Activated T-cell treated with anti-CD3 and anti-CD28 coated beads for 4 hours (primary cell): ENCODE measurements around the gene BTBD3.

Source experiments
- DNase-seq: peaks from one replicate; pipeline ENCODE4 v3.0.0-alpha.2; 2020

Gene BTBD3

GRCh38 chr20:11918391-11918845, 725 bp downstream of the BTBD3 start:
- DNase-seq: no peak

GRCh38 chr20:11918981-11919380, 1.3 kb downstream of the BTBD3 start:
- no peak for DNase-seq

GRCh38 chr20:11919581-11919980, 1.9 kb downstream of the BTBD3 start:
- DNase-seq: no peak

DNA sequence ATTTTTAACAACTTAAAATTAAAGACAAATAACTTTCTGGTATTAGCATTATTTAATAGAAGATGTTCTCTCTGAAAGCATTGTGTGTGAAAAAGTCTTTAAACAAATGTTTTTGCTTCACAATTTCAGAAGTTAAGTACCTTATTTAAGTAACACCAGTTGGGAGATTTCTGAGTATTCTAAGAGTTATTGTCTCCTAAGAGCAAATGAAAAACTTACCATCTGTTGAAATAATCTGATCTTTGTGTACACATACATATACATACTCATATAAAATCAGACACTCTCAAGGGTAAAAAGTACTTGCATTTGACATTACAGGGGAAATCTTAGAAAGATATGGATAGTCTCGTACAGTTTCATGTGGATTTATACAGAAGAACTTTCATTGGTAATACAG, 2.4 kb downstream of the BTBD3 start:
- DNase-seq: no peak

GRCh38 chr20:11921321-11921720, 3.6 kb downstream of the BTBD3 start:
- DNase-seq: no peak

DNA sequence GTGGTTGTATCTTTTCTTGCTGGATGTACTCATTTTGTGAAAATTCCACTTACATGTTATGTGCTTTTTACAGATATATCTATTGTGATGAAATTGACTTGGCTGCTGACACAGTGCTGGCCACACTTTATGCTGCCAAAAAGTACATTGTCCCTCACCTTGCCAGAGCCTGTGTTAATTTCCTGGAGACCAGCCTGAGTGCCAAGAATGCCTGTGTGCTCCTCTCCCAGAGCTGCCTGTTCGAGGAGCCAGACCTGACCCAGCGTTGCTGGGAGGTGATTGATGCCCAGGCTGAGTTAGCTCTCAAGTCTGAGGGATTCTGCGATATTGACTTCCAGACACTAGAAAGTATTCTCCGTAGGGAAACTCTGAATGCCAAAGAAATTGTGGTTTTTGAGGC, 4.9 kb downstream of the BTBD3 start:
- no peak for DNase-seq

DNA sequence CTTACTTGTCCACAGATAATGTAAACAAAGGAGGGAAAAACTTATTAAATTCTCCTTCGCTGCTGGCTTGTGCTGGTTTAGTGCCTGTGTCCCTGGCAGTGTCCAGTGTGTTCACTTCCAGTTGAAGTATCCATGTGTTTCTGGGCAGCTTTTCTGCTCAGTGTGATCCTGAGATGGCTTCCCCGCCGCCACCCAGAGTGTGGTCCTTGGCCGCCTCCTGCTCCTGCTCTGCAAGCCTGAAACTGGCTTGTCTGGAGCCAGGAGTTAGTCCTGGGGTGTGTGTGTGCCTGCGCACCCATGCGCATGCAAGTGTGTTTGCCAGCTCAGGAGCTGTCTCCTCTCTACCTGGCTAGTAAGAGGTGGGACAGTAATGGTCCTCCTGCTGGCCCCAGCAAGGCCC, 7.2 kb downstream of the BTBD3 start:
- DNase-seq: no peak

DNA sequence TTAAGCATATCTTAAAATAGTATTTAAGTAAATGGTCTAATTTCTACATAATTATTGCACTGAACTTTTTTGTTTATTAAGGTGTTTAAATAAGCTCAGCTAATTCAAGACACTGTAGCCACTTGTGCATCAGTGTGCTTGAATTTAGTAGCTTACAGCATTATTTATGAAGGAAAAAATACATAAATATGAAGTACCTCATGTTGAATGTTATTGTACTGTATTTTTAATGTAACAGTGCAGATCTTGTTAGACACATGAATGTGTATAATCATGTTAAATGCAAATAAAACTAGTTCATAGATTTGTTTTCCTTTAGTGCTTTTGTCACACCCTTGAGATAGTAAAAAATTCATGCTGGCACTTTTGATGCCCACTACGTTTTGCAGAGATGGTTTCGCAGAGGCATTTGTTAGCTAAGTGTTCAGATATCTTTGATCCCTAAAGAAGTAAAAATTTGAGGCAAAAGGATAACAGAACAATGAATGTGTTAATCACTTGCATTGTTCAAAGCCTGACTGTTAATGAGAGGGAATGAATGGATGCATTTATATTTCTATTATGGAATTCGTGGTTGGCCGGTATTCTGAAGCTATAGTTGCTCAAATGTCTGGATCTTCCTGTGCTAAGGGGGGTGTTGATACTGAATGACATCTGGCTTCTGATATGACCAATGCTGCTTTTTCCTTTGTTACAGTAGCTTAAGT, 8.8 kb downstream of the BTBD3 start:
- DNase-seq: no peak

- DNase-seq: no peak
Measured at GRCh38 chr20:11929947-11930346, 12.3 kb downstream of the BTBD3 start.

DNA sequence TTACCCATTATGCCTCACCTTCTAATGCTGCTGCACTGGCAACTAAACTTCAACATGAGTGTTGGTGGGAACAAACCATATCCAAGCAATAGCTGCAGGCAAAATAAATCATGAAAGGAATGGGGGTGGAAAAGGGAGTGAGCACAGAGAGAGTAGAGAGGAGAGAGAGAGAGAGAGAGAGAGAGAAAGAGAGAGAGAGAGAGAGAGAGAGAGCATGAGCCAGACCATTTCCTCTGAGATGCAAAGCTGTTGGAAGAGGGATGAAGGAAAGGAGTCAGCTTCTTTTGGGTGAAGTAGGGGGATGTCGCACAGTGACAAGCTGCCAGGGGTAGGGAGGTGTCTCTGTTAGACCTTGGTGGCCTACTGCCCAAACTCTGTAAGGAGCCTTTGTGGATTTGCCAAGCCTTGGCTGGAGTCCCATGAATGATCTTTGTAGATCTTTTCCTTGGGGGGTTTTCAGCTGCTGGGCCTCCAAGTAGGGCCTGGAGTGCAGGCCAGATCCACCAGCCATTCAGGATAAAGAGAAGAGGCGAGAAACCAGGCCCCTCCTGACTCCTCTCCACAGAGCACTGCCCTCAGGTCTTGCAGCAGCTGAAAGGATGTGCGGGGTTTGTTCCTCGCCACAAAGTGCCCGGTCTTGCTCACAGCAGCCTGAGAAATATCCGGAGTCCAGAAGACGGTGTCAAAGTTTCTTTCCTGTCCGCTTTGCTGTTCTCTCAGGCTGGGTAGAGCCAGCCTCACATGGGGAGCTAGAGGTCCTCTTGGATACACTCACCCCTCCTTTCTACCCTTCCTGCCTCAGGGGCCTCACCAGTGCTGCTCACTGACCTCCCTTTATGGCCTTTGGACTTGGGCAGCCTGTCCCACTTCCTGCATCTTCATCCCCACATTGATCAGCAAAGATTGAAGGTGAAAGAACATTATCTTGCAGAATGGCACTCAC, 17.8 kb downstream of the BTBD3 start:
- DNase-seq: no peak

GRCh38 chr20:11936157-11936556, 18.5 kb downstream of the BTBD3 start:
- no peak for DNase-seq

DNA sequence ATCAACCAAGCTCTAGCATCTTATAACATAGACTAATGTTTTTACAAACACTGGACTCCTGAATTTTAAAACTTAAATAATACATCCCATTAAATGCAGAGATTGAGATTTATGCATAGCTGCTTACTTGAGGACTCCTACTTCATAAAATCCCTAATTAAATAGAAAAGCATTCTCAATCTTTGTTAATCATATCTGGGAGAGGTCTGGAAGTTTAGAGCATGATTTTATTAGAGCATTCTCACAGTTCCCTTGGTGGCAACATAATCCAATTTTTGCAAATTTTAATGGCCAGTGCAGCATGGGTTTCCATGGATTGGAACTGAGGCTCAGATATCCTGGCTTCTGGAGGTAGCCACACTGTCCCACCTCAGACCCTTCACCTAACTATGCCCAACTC, 19.5 kb downstream of the BTBD3 start:
- no peak for DNase-seq

DNA sequence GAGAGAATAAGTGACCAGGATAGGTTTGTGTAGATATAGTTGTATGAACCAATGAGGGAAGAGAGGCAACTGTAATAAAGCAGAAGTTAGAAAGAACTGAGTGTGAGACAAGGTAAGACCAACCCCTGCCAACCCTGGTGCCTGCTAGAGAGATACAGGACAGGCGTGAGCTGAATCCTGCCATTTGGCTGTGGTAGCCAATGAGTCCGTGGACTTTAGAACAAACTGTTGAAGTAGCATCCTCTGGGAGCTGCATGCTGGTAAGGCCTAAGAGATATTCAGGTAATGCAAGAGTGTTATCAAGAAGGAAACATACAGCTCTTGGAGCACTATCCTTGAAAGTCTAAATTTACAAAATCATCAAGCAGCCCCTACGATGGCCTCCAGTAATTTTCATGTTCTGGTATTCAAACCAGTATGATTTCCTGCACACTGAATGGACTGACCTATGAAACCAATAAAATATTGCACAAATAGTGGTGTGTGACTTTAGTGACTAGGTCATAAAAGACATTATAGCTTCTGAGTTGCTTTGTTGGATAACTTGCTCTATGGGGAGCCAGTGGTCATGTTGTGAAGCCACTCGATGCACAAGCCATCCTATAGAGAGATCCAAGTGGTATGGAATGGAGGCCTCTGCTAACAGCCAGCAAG, 24.0 kb downstream of the BTBD3 start:
- DNase-seq: no peak

DNA sequence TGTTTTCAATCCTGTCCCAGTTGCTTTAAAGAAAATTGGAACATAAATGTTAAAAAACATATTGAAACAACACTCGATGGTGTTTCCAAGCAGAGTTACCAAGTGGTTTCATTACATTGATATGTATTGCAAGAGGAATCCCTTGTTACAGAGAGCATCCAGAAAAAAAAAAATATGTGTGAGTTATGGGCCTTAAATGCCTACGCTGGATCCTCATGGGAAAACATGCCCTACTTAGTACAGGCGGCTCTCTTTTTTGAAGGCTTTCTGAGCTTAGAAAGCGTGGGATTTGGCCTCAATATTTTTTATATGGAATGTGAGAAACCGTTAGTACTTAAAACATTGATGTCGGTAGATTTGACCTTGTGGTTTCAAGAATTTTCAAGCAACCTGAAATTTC, 26.1 kb downstream of the BTBD3 start:
- no peak for DNase-seq

- no peak for DNase-seq
Measured at GRCh38 chr20:11948806-11949205, 31.1 kb downstream of the BTBD3 start.

DNA sequence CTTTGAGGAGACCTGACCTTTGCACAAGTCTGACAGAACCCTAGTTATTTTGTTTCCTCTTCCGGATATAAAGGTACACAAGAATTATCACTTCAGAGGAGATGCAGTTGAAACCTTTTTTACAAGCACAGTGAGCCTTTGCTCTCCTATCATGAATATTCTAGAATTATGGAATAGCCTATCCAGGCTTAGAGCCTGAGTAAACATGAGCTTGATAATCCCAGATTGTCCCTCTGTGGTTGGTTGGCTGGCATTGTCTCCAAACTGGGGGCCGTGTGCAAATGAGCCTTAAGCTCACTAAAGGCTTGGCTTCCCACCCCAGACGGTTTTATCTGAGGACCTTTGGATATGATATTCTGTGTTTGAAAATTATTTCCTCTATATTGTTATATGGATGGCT, 32.0 kb downstream of the BTBD3 start:
- DNase-seq: no peak

GRCh38 chr20:11951696-11952095, 34.0 kb downstream of the BTBD3 start:
- DNase-seq: no peak

DNA sequence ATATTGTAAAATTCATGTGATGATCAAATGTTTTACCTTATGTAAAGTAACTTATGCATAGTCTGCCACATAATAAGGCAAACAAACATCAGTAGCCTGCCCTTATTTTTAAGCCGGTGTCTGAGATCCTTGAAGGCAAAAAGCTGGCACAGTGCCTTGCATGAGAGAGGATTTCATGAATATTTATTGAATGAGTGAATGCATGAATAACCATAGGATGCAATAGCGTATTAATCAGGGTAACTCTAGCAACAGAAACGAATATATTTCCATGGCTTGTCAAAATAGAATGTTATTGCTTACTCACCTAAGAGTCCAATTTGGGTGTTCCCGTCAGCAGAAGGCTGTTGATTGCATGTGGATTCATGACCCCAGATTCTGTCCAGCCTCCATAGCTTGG, 34.9 kb downstream of the BTBD3 start:
- DNase-seq: no peak

DNA sequence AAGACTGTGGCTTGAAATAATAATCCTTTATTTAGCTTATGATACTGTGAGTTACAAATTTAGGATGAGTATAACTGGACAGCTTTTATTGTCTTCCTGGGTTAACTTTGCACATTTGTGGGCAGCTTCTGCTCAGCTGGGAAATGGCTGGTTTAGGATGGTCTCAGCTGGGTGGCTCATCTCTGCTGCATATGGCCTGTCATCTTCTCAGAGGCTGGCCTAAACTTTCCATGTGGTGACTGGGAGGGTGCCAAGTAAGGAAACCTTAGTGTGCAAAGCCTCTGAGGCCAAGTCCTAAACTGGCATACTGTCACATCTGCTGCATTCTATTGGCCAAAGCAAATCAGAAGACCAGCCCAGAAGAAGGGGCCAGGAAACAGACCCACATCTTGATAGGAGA, 40.2 kb downstream of the BTBD3 start:
- DNase-seq: no peak

GRCh38 chr20:11958855-11959254, 41.2 kb downstream of the BTBD3 start:
- DNase-seq: no peak

DNA sequence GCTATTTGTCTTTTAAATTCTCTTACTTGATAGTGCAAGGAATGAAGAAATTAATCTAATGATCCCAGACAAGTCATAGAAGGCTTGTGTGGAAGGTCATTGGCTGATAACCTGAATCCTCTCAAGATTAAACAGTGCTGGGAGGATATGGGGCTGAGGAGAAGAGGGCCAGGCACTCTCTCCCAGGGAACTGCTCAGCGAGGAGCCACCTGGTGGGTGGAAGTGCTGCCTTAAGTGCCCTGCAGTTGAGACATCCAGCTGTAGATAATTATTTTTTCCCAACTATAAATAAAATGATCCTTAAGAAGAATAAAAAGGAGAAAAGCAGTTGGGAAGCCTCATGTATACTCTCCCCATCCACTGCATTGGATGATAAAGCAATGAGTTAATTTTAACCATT, 47.9 kb downstream of the BTBD3 start:
- no peak for DNase-seq

GRCh38 chr20:11966186-11966585, 48.5 kb downstream of the BTBD3 start:
- no peak for DNase-seq

DNA sequence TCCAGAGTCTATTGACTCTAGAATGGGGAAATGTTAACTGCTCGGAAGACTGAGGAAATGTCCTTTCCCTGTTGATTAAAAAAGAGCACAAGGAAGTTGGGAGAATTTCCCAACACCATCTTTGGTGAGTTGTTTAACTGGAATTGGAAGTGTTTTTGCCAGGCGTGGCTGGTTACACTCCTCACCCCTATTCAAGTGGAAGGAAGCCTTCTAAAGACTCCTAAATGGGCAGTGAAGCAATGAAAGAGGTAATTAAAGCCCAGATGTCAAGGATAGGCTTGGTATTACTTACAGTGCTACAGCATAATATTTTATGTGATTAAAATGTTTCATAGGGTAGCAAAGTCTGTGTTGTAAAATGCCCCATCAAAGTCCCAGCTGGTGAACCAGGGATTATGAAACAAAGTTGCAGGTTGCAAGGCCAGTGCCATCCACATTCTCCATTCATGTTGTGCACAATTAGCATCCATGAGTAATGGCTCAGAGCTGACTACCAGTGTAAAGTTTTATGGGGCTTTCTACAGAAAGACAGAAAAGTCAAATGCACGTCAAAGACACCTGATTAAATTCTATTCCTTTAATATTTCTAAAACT, 52.6 kb downstream of the BTBD3 start:
- no peak for DNase-seq
